ENCODE results near the gene RNF130.

DNA sequence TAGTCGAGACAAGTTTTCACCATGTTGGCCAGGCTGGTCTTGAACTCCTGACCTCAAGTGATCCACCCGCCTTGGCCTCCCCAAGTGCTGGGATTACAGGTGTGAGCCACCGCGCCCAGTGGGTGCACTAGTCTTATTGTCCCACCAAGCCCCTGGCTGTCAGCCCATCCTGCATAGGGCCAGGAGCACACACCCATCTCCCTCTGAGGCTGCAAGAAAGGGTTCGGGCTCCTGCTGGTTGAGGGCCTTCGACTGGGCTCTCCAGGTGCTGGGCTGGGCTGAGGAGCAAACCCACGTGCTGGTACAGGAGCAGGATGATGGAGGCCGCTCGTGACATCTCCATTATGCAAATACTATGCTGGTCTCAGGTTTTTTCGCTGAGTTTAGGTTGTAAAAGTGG, 25.1 kb upstream of the RNF130 start:
- TF ChIP-seq, protein P1, sequence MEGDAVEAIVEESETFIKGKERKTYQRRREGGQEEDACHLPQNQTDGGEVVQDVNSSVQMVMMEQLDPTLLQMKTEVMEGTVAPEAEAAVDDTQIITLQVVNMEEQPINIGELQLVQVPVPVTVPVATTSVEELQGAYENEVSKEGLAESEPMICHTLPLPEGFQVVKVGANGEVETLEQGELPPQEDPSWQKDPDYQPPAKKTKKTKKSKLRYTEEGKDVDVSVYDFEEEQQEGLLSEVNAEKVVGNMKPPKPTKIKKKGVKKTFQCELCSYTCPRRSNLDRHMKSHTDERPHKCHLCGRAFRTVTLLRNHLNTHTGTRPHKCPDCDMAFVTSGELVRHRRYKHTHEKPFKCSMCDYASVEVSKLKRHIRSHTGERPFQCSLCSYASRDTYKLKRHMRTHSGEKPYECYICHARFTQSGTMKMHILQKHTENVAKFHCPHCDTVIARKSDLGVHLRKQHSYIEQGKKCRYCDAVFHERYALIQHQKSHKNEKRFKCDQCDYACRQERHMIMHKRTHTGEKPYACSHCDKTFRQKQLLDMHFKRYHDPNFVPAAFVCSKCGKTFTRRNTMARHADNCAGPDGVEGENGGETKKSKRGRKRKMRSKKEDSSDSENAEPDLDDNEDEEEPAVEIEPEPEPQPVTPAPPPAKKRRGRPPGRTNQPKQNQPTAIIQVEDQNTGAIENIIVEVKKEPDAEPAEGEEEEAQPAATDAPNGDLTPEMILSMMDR (IDR thresholded peaks at IDR 0.05; ENCODE audit: poor library complexity, severe bottlenecking) = no peak
- no peak for TF ChIP-seq SMC3 (conservative IDR thresholded peaks at IDR 0.05; ENCODE audit: poor library complexity)
- no peak for TF ChIP-seq REST (IDR thresholded peaks at IDR 0.05; ENCODE audit: borderline replicate concordance)
- no peak for TF ChIP-seq TAF1 (IDR thresholded peaks at IDR 0.05; ENCODE audit: low read depth)
- no peak for TF ChIP-seq EP300 (conservative IDR thresholded peaks at IDR 0.05; ENCODE audit: poor library complexity, severe bottlenecking)

Data from neural cell (in vitro differentiated cells).